DLD1 (cell line): ENCODE measurements around the gene POLR2H.

Source experiments
- in situ Hi-C: cut with HindIII; loops from 2 replicates; pipeline ENCODE4 v1.10.0; 2017; ENCODE audit warnings: low sequenced_read_pairs

The POLR2H gene

DNA sequence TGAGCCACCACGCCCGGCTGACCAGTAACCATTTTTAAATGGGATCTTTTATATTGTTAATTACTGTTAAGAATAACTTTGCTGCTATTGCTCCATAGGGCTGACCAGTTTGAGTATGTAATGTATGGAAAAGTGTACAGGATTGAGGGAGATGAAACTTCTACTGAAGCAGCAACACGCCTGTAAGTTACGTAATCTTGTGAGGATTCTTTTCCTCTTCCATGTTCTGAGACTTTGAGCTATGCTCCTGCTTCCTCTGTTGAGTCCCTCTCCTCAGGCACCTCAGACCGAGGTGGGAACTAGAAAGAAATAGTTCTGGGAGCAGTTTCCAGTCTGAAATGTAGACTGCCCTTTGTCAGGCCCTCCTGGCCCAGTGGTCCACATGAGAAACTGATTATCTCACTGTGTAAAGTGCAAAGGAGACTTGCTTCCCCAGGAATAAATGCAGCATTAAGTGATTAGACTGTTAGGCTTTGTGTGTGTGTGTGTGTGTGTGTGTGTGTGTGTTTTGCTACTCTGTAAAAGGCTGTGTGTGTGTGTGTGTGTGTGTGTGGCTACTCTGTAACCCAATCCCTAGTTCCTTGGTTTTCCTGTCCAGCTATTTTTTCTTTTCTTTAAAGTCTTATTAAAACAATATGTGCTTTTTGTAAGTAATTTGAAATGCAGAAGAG lies 5.2 kb downstream of the POLR2H start:
- in situ Hi-C loops, result loop anchor here (25.0 kb wide), 1 partner anchor 171 kb away; no protein-coding TSS in a partner anchor

DNA sequence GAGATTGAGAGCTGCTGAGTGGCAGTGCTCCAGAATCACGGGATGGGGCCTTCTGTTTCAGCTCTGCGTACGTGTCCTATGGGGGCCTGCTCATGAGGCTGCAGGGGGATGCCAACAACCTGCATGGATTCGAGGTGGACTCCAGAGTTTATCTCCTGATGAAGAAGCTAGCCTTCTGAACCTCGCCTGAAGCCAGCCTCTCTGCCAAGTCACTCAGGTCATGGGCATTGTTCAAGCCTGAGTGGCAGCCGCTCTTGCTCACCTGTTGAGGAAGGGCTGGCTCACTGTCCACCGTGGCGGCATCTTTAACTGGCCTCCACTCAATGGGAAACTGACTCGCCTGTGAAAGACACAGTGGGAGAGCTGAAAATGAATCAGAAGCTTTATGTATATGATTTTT lies 6.6 kb downstream of the POLR2H start:
- in situ Hi-C loops, result loop anchor here (25.0 kb wide), 1 partner anchor 169 kb away; no protein-coding TSS in a partner anchor

- in situ Hi-C loops, result loop anchor here (25.0 kb wide), 1 partner anchor 169 kb away; no protein-coding TSS in a partner anchor
These were observed 7.2 kb downstream of the POLR2H start for GRCh38 chr3:184368586-184369183.

- in situ Hi-C loops, result loop anchor here (25.0 kb wide), 1 partner anchor 166 kb away; no protein-coding TSS in a partner anchor
These were observed 10.1 kb downstream of the POLR2H start for GRCh38 chr3:184371570-184372018.

DNA sequence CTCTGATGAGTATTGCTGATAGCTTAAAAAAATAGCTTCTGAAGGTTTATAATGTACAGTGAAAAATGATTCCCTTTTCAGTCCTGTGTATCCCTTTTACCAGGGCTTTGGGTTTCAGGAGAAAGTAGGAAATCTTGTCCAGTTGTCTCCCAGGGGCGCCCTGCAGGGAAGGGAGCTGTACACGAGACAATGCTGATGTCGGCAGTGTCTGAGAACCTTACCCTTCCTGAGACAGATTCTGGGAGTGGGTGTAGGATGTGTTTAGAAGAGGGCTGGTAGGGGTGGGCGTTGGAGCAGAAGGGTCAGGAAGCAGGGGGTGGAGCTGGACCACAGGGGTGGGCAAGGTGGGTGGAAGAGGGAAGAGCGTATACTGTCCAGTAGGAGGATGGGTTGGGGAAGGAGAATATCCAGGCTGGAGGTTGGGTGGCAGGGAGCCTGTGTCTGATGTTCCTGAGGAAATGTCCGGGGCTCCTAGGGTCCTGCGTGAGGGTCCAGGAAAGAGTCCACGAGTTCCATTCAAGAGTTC lies 10.8 kb downstream of the POLR2H start:
- in situ Hi-C loops, result loop anchor here (25.0 kb wide), 1 partner anchor 165 kb away; no protein-coding TSS in a partner anchor

GRCh38 chr3:184372911-184373310 lies 11.4 kb downstream of the POLR2H start:
- in situ Hi-C loops, result loop anchor here (25.0 kb wide), 1 partner anchor 164 kb away; no protein-coding TSS in a partner anchor

DNA sequence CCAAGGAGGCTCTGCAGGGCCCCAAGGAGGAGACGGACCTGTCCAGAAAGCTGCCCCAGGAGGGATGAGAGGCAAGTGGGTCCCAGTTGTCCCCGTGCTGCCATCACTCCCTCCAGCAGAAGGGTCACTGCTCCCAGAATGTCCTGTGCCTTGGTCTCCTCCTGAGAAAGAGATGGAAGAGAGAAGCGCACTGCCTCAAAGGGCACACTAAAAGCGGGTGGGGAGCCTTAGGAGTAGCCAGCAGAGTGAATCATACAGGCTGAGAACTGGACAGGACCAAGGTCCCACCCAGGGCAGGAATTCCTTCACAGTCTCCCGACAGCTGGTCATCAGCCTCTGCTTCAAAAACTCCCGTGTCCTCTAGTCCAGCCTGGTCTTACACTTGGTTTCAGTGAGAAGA lies 11.9 kb downstream of the POLR2H start:
- in situ Hi-C loops, result loop anchor here (25.0 kb wide), 1 partner anchor 164 kb away; no protein-coding TSS in a partner anchor

DNA sequence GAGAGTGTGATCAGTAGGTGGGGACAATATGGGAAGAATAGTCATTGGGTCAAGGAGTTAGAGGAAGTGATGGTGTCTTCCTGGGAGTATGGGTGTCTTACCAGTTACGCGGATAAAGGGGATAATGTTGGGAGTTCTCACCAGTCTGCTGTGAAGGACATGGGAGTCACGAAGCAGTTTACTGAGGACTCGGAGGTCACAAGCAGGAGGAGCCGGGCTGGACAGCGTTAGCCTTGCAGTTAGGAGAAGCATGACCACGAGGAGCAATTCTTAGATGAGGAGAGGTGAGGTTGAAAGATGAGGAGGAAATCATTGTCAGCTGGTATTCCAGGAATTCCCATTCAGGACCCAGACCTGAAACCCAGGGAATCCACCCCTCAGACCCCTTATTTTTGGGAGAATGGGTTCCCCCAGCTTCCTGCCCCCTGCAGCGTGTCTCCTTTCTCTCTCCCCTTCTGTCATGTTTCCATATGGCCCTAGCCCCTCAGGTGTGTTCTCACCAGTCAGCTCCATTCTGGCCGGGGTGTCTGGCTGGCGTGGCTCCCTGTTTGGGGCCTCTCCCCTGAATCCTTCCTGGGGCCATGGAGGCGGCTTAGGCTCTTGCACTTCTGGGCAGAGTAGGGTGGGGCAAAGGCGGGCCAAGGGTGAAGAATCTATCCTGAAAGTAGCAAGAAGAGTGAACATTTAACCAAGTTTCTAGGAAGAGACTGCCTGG lies 14.4 kb downstream of the POLR2H start:
- in situ Hi-C loops, result no loop called here

DNA sequence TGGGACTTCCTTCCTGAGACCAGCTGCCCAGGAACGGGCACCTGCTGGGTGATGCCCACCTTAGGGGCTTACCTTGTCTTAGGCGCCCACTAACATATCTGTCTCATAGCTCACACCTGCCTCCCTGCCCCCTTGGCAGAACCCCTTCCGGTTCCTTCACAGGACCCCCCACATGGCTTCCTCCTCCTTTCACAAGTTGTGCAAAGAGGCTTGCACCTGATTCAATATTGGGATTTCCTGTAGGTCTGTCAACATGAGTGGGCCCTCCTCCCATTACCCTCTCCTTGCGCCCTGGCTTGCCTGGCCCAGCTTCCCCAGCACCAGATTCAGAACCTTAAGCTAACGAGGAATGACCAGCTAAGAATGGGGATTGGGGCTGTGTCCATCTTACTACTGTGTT lies 15.9 kb downstream of the POLR2H start:
- in situ Hi-C loops, result no loop called here

DNA sequence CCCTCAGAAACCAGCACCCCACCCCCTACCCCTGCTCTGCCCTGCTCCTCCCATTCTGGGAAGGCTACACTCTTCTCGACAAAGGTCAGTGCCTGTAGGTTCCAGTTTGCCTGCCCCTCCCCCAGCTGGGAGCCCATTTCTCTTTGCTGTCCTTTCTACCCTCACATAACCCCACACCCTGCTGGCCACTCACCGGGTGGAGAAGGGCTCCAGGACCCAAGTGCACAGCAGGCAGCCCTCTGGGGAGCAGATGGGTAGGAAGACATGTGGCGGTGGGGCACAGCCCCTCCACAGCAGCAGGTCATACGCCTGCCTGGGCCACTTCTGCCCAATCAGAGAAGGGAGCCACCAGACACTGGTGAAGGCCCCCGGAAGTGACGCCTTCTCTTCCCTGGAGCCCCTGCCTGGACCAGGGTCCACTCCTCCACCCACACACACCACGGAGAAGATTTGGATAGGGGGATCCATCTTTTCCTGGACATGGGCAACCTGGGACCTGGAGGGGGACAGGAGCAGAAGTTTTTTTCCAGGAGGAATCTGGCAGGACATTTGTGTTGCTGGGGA lies 16.5 kb downstream of the POLR2H start, which contains the start of gene THPO:
TSS of gene THPO (minus strand) at position 326 of the 564 bp plus-strand sequence. CDS start 1,948 bp downstream, outside the sequence.
- in situ Hi-C loops, result no loop called here

DNA sequence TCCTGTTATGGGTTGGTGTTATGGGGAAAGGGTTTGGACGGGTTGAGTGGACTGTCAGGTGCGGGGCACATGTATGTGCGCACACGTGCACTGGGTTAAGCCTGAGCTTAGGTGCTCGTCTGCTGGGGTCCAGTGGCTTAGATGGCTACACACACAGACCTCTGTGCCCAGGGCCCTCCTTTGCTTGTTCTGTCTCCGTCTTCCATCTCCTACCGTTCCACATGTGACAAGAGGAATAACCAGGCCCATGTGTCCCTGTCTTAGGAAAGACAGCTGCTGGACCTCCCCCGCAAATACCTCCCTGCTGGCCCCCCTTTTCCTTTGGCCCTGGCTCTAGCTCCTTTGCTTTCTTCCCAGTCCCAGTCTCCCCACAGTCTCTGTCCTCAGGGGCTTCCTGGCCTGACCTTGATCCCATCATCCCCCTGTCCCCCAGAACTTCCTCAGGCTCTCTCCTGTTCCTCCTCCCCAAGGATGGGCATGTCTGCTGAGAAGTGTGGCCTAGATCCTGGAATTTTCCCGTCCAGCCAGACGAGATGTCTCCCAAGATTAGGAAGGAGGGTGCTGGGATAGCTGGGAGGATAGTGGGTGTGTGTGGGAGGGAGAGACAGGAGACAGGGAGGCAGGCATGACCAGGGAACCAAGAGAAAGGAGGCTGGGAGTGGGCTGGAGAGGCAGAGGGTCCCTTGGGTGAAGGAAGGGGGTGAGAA lies 17.3 kb downstream of the POLR2H start:
- in situ Hi-C loops, result no loop called here

DNA sequence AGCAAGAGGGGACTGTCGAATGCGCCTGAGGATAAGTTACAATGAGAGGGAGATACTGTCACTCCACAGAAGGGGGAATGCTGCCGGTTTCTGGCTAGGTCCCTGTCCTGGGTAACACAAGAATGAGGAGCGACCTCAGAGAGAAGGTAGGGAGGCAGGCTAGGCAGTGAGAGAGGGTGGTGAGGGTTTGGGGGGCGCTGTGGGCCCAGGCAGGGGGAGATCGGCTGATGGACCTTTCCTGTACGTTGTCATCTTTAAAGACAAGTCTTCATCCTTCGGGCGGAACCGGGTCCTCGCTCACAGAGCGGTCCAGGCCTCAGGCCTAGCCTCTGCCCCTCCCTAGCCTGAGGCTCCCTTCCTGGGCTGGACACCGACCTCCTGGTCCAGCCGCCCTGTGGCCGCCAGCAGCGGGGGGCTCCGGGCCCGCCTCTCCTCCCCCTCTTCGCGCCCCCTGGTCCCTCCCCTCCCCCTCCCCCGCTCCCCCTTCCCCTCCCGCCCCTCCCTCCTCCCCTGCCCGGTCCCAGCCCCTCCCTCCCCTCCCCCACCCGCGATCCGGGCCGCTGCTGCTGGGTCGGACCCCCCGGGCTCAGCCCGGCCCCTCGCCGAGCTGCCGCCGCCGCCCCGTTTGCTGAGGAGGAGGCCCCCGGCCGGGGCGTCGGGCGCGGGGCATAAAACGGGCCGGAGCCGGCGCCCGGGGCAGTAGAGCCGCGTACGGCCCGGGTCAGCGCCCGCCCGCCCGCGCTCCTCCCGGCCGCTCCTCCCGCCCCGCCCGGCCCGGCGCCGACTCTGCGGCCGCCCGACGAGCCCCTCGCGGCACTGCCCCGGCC lies 18.1 kb downstream of the POLR2H start, which contains the start of gene CHRD:
TSS of gene CHRD (plus strand) at position 697 of the 827 bp plus-strand sequence. CDS start 265 bp downstream, outside the sequence.
- in situ Hi-C loops, result no loop called here

GRCh38 chr3:184380185-184380626 lies 18.7 kb downstream of the POLR2H start:
- in situ Hi-C loops, result no loop called here

- in situ Hi-C loops, result no loop called here
These were observed 19.2 kb downstream of the POLR2H start for GRCh38 chr3:184380627-184381260.

DNA sequence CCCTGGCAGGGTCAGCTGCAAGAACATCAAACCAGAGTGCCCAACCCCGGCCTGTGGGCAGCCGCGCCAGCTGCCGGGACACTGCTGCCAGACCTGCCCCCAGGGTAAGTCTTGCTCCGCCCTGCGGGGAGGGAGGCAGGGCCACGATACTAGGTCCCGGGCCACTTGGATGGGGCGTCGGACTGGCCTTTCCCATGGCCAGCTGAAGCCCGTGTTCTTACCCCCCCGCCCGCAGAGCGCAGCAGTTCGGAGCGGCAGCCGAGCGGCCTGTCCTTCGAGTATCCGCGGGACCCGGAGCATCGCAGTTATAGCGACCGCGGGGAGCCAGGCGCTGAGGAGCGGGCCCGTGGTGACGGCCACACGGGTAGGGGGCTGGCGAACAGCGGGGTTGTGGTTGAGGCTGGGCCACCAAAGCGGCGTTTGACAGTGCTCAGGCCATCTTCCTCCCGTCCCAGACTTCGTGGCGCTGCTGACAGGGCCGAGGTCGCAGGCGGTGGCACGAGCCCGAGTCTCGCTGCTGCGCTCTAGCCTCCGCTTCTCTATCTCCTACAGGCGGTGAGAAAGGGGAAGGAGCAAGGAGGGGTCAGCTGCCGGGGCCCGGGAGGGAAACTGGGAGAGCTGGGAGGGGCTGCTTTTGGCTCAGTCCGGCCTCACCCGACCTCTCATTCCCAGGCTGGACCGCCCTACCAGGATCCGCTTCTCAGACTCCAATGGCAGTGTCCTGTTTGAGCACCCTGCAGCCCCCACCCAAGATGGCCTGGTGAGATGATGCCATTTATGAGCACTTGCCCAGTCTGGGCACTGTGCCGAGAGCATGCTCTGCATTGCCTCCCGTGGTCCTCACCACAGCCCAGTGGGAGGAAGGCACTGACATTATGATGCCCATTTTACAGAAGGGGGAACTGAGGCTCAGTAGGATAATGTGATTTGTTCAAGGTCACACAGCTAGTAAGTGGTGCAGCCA lies 20.0 kb downstream of the POLR2H start:
- in situ Hi-C loops, result no loop called here

GRCh38 chr3:184382326-184383032 lies 21.0 kb downstream of the POLR2H start:
- in situ Hi-C loops, result no loop called here
